Endothelial cell of umbilical vein (primary cell): ENCODE measurements around the gene C17orf114.

Source experiments
- CTCF ChIP-seq, 2 donors: IDR thresholded peaks; 1 replicate in 1 of 2; 2 replicates in 1 of 2; pipeline ENCODE4 v1.5.1; 2011; ENCODE audit warnings: low read length in 2 of 2, mild to moderate bottlenecking in 2 of 2, moderate library complexity in 2 of 2, control low read depth in 1 of 2, inconsistent platforms in 1 of 2, low read depth in 1 of 2; ENCODE audit not compliant: insufficient read depth in 1 of 2; ENCODE audit errors: extremely low read depth in 1 of 2
- EZH2 ChIP-seq: IDR thresholded peaks from 2 replicates; pipeline ENCODE4 v1.6.1; 2012; ENCODE audit warnings: borderline replicate concordance, low read depth, mild to moderate bottlenecking, moderate library complexity, low read length, inconsistent platforms; ENCODE audit not compliant: severe bottlenecking
- GATA2 ChIP-seq: IDR thresholded peaks from 2 replicates; pipeline ENCODE4 v1.7.0; 2011; ENCODE audit warnings: low read depth, mild to moderate bottlenecking, moderate library complexity, mixed read lengths, low read length; ENCODE audit not compliant: insufficient read length, insufficient read depth
- JUN ChIP-seq: IDR thresholded peaks from 2 replicates; pipeline ENCODE4 v1.6.1; 2011; ENCODE audit warnings: borderline replicate concordance, low read depth; ENCODE audit not compliant: insufficient read length, insufficient read depth
- MYC ChIP-seq: IDR thresholded peaks from one replicate; pipeline ENCODE4 v1.6.1; 2011; ENCODE audit warnings: mild to moderate bottlenecking, low read depth, low read length
- POLR2A ChIP-seq: IDR thresholded peaks from 2 replicates; pipeline ENCODE4 v1.6.1; 2012; ENCODE audit warnings: low read depth, mild to moderate bottlenecking, control low read depth, low read length
- POLR2AphosphoS5 ChIP-seq: IDR thresholded peaks from 2 replicates; pipeline ENCODE4 v1.6.1; 2012; ENCODE audit warnings: low read depth, mild to moderate bottlenecking, control low read depth, low read length, moderate library complexity; ENCODE audit not compliant: insufficient read depth
- TF ChIP-seq, protein P1 (sequence below): IDR thresholded peaks from 2 replicates; pipeline ENCODE4 v1.6.1; 2011; ENCODE audit not compliant: insufficient read depth, insufficient read length

- TF ChIP-seq CTCF (IDR thresholded peaks at IDR 0.05; ENCODE audit: extremely low read depth in 1 of 2, insufficient read depth in 1 of 2, low read depth in 1 of 2, low read length in 2 of 2), result no peak
- TF ChIP-seq POLR2A, result no peak
- no peak for TF ChIP-seq EZH2
- TF ChIP-seq, protein P1, sequence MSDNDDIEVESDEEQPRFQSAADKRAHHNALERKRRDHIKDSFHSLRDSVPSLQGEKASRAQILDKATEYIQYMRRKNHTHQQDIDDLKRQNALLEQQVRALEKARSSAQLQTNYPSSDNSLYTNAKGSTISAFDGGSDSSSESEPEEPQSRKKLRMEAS, result no peak
- no peak for TF ChIP-seq JUN
- TF ChIP-seq POLR2AphosphoS5, result no peak
- TF ChIP-seq GATA2, result no peak
- TF ChIP-seq MYC, result no peak
These were observed 13.1 kb downstream of the C17orf114 start, which contains the start of gene GLTPD2 for GRCh38 chr17:4788807-4789700.
